Neural crest cell (in vitro differentiated cells): ENCODE measurements around the gene L3HYPDH. TPM values are rescaled to one million over a fixed set of nuclear protein-coding genes. Genes with fewer than 3 reads are reported as not detected.

Experiments
- DNase-seq: peaks from one replicate; pipeline ENCODE4 v3.0.0; 2021; ENCODE audit warnings: low read depth, mixed read lengths, low spot score
- H3K27ac Mint-ChIP-seq: one replicate; pipeline ENCODE4 v1.8.0; 2021; ENCODE audit warnings: mild to moderate bottlenecking, mixed read lengths; ENCODE audit not compliant: unreplicated experiment
- H3K27me3 Mint-ChIP-seq: 2 replicates; pipeline ENCODE4 v1.8.0; 2021; ENCODE audit warnings: low read depth, mild to moderate bottlenecking, mixed read lengths
- H3K36me3 Mint-ChIP-seq: 2 replicates; pipeline ENCODE4 v1.8.0; 2021; ENCODE audit warnings: low read depth, mild to moderate bottlenecking, mixed read lengths
- H3K4me1 Mint-ChIP-seq: 2 replicates; pipeline ENCODE4 v1.8.0; 2021; ENCODE audit warnings: mixed read lengths
- H3K4me3 Mint-ChIP-seq: one replicate; pipeline ENCODE4 v1.8.0; 2021; ENCODE audit warnings: mild to moderate bottlenecking, mixed read lengths
- H3K9me3 Mint-ChIP-seq: 2 replicates; pipeline ENCODE4 v1.8.0; 2021; ENCODE audit warnings: mixed read lengths
- total RNA-seq: library from RNA; stranded (reverse); gene quantifications from 2 replicates; pipeline ENCODE4 v1.2.1, GENCODE V29; 2021
- TF ChIP-seq, protein P1 (sequence below): fragments of 200-600 bp; sonication (generic); conservative IDR thresholded peaks from 2 replicates; pipeline ENCODE4 v1.5.0; 2021; ENCODE audit warnings: antibody characterized with exemption, mild to moderate bottlenecking

The L3HYPDH gene
- total RNA-seq, 1 donor from 2014 or later = 16.8 TPM

GRCh38 chr14:59511916-59512575 lies 27.8 kb upstream of the L3HYPDH start:
- peak; percentile 44 for DNase-seq
- H3K9me3 Mint-ChIP-seq = peaks cover 3% of the 10 kb centered on the region

GRCh38 chr14:59510966-59511365 lies 26.8 kb upstream of the L3HYPDH start:
- TF ChIP-seq, protein P1, sequence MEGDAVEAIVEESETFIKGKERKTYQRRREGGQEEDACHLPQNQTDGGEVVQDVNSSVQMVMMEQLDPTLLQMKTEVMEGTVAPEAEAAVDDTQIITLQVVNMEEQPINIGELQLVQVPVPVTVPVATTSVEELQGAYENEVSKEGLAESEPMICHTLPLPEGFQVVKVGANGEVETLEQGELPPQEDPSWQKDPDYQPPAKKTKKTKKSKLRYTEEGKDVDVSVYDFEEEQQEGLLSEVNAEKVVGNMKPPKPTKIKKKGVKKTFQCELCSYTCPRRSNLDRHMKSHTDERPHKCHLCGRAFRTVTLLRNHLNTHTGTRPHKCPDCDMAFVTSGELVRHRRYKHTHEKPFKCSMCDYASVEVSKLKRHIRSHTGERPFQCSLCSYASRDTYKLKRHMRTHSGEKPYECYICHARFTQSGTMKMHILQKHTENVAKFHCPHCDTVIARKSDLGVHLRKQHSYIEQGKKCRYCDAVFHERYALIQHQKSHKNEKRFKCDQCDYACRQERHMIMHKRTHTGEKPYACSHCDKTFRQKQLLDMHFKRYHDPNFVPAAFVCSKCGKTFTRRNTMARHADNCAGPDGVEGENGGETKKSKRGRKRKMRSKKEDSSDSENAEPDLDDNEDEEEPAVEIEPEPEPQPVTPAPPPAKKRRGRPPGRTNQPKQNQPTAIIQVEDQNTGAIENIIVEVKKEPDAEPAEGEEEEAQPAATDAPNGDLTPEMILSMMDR = no peak
- peaks cover 20% of the 10 kb centered on the region for H3K4me1 Mint-ChIP-seq
- no peak overlapping the region for H3K27ac Mint-ChIP-seq
- DNase-seq = no peak
- peaks cover 3% of the 10 kb centered on the region for H3K9me3 Mint-ChIP-seq
- no peak overlapping the region for H3K4me3 Mint-ChIP-seq
- H3K27me3 Mint-ChIP-seq = peaks cover 3% of the 10 kb centered on the region
- H3K36me3 Mint-ChIP-seq = peaks cover 2% of the 10 kb centered on the region

More at GRCh38 chr14:59511916-59512575, 27.8 kb upstream of the L3HYPDH start:
- Mint-ChIP-seq H3K4me3 (no peak overlapping the region), H3K36me3 (peaks cover 2% of the 10 kb centered on the region), H3K27me3 (peaks cover 5% of the 10 kb centered on the region), H3K4me1 (peaks cover 19% of the 10 kb centered on the region), H3K27ac (no peak overlapping the region)
- TF ChIP-seq, protein P1 = peak; percentile 66

GRCh38 chr14:59510001-59510400 lies 25.8 kb upstream of the L3HYPDH start:
- peaks cover 20% of the 10 kb centered on the region for H3K4me1 Mint-ChIP-seq
- peaks cover 2% of the 10 kb centered on the region for H3K36me3 Mint-ChIP-seq
- H3K27ac Mint-ChIP-seq = no peak overlapping the region
- peaks cover 3% of the 10 kb centered on the region for H3K9me3 Mint-ChIP-seq
- no peak for DNase-seq
- TF ChIP-seq, protein P1 = no peak
- H3K27me3 Mint-ChIP-seq = no peaks in the 10 kb centered on the region
- no peak overlapping the region for H3K4me3 Mint-ChIP-seq

DNA sequence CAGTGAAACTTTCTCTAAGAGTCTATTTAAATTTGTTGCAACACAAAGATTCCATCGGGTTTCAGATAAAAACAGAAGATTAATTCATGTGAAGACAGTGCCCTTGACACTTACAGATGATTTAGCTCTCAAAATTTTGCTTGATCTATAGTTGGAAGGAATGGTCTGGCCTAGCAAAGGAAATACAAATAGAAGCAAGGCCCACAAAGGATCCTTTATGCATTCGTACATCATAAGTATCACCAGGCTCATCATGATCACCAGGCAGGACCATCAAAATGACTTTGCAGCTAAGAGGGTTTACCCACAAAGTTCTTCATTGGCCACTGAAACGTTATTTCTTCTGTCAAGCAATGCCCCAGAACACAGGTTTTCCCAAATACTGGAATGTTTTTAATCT lies 24.9 kb upstream of the L3HYPDH start:
- Mint-ChIP-seq H3K27me3 (no peaks in the 10 kb centered on the region), H3K27ac (no peak overlapping the region), H3K9me3 (peaks cover 3% of the 10 kb centered on the region), H3K4me3 (no peak overlapping the region), H3K36me3 (no peaks in the 10 kb centered on the region), H3K4me1 (peaks cover 20% of the 10 kb centered on the region)
- TF ChIP-seq, protein P1 = no peak
- no peak for DNase-seq

DNA sequence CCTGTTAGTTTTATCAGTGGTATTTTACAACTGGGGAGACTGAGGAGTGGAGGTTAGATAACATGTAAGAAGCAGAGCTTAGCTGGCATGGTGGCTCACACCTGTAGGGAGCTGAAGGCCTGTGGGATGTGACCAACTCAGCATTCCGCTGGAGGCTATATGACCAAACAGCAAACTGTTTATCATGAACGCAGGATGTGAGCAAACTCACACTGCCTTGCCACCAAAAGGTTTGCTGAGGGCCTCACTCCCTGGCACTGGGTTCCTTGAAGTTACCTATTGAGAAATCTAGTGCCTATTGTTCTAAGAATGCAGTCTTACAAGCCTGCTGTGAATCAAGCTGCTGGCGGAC lies 23.5 kb upstream of the L3HYPDH start:
- Mint-ChIP-seq H3K4me1 (peaks cover 20% of the 10 kb centered on the region), H3K27ac (no peak overlapping the region), H3K4me3 (no peak overlapping the region), H3K9me3 (no peaks in the 10 kb centered on the region), H3K27me3 (no peaks in the 10 kb centered on the region), H3K36me3 (no peaks in the 10 kb centered on the region)
- TF ChIP-seq, protein P1 = no peak
- no peak for DNase-seq
